ENCODE results near the gene OR14A16.

OR14A16 gene

DNA sequence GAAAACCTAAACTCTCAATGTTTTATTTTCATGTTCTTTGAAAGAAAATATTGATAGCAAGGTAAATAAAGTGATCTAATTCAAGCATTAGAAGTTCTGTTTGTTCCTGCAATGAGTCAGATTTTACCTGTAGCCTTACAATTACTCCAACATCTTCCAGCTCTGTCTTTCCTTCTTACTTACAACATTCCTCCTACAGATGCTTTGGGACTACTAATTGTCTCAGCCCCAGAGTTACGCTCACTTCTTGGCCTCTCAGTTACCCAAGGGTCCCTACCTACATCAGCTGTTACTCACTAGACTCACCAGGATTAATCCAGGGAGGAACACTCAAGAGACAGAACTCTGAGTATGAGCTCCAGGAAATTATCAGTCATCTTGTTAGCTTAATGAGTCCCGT lies 26.4 kb downstream of the OR14A16 start:
- H3F3A ChIP-seq (ENCODE audit: insufficient read depth, low read length): no peaks in the 10 kb centered on the region
- H4K20me1 ChIP-seq (ENCODE audit: insufficient read depth, low read length): no peaks in the 10 kb centered on the region
- H3K9ac ChIP-seq (ENCODE audit: low read length): no peak overlapping the region
- TF ChIP-seq EZH2phosphoT487 (IDR thresholded peaks at IDR 0.05; ENCODE audit: low read length) (no peak), EZH2 (optimal IDR thresholded peaks at IDR 0.05; ENCODE audit: low read depth, low read length) (no peak)
- TF ChIP-seq, protein P1, sequence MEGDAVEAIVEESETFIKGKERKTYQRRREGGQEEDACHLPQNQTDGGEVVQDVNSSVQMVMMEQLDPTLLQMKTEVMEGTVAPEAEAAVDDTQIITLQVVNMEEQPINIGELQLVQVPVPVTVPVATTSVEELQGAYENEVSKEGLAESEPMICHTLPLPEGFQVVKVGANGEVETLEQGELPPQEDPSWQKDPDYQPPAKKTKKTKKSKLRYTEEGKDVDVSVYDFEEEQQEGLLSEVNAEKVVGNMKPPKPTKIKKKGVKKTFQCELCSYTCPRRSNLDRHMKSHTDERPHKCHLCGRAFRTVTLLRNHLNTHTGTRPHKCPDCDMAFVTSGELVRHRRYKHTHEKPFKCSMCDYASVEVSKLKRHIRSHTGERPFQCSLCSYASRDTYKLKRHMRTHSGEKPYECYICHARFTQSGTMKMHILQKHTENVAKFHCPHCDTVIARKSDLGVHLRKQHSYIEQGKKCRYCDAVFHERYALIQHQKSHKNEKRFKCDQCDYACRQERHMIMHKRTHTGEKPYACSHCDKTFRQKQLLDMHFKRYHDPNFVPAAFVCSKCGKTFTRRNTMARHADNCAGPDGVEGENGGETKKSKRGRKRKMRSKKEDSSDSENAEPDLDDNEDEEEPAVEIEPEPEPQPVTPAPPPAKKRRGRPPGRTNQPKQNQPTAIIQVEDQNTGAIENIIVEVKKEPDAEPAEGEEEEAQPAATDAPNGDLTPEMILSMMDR (IDR thresholded peaks at IDR 0.05; ENCODE audit: low read length): no peak
- H3K27ac ChIP-seq (ENCODE audit: low read length): no peak overlapping the region
- H3K36me3 ChIP-seq (replicated peaks; ENCODE audit: insufficient read depth, low read length): no peaks in the 10 kb centered on the region
- no peak for DNase-seq
- H3K9me2 ChIP-seq (replicated peaks; ENCODE audit: insufficient read depth, low read length): no peaks in the 10 kb centered on the region
- H3K4me2 ChIP-seq (ENCODE audit: low read depth, low read length): no peak overlapping the region
- H3K4me3 ChIP-seq (ENCODE audit: low read length): no peak overlapping the region
- H2AFZ ChIP-seq (ENCODE audit: low read length): no peak overlapping the region
- H3K9me3 ChIP-seq (replicated peaks; ENCODE audit: insufficient read depth, low read length): no peaks in the 10 kb centered on the region
- H3K4me1 ChIP-seq (ENCODE audit: low read length): no peaks in the 10 kb centered on the region
- H3K27me3 ChIP-seq (replicated peaks; ENCODE audit: insufficient read depth, low read length): no peaks in the 10 kb centered on the region
- H3K79me2 ChIP-seq (ENCODE audit: low read length): no peaks in the 10 kb centered on the region

DNA sequence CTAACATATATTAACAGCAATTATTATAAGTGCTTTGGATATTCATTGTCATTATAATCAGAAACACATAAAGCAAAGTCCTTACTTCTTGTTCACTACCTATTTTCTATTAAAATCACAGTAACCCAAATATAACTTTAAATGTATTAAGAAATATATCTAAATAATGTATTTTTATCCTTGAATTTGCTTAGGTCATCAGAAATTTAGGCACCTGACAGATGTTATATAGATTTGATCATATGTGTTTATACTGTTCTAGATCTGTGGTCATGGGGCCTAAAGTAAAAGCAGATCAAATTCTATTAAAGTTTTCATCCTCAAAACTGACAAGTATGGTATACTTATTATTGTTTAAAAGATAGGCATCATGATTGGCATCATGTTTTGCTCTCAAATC lies 54.3 kb downstream of the OR14A16 start:
- Histone ChIP-seq H3K4me3 (ENCODE audit: low read length) (no peak overlapping the region), H3K79me2 (ENCODE audit: low read length) (no peaks in the 10 kb centered on the region), H3K27me3 (replicated peaks; ENCODE audit: insufficient read depth, low read length) (no peaks in the 10 kb centered on the region), H3K4me2 (ENCODE audit: low read depth, low read length) (no peak overlapping the region), H3K9me2 (replicated peaks; ENCODE audit: insufficient read depth, low read length) (no peaks in the 10 kb centered on the region), H3K27ac (ENCODE audit: low read length) (no peak overlapping the region), H4K20me1 (ENCODE audit: insufficient read depth, low read length) (no peaks in the 10 kb centered on the region), H3K9me3 (replicated peaks; ENCODE audit: insufficient read depth, low read length) (no peaks in the 10 kb centered on the region), H3F3A (ENCODE audit: insufficient read depth, low read length) (no peaks in the 10 kb centered on the region), H3K9ac (ENCODE audit: low read length) (no peak overlapping the region), H2AFZ (ENCODE audit: low read length) (no peak overlapping the region), H3K36me3 (replicated peaks; ENCODE audit: insufficient read depth, low read length) (no peaks in the 10 kb centered on the region), H3K4me1 (ENCODE audit: low read length) (no peaks in the 10 kb centered on the region)
- no peak for TF ChIP-seq EZH2 (optimal IDR thresholded peaks at IDR 0.05; ENCODE audit: low read depth, low read length)
- no peak for TF ChIP-seq EZH2phosphoT487 (IDR thresholded peaks at IDR 0.05; ENCODE audit: low read length)
- TF ChIP-seq, protein P1 (IDR thresholded peaks at IDR 0.05; ENCODE audit: low read length): no peak
- DNase-seq: no peak
